Thyroid gland (tissue), 4 donors: ENCODE data around the gene NAALADL2.

Experiments used
- POLR2A ChIP-seq, 2 donors: fragments of 450-650 bp; IDR thresholded peaks; one replicate each; pipeline ENCODE4 v1.6.1; 2017; ENCODE audit warnings: antibody characterized with exemption in 2 of 2, mild to moderate bottlenecking in 2 of 2, moderate library complexity in 1 of 2
- TF ChIP-seq, protein P1 (sequence below), 6 experiments: fragments of 200-600 bp in 3 of 6; fragments of 450-650 bp in 3 of 6; sonication (generic) in 3 of 6; IDR thresholded peaks; one replicate each; pipeline ENCODE4 v1.5.1; 2016 to 2019; ENCODE audit warnings: antibody characterized with exemption in 6 of 6, mild to moderate bottlenecking in 2 of 6, inconsistent platforms in 1 of 6, moderate library complexity in 1 of 6

DNA sequence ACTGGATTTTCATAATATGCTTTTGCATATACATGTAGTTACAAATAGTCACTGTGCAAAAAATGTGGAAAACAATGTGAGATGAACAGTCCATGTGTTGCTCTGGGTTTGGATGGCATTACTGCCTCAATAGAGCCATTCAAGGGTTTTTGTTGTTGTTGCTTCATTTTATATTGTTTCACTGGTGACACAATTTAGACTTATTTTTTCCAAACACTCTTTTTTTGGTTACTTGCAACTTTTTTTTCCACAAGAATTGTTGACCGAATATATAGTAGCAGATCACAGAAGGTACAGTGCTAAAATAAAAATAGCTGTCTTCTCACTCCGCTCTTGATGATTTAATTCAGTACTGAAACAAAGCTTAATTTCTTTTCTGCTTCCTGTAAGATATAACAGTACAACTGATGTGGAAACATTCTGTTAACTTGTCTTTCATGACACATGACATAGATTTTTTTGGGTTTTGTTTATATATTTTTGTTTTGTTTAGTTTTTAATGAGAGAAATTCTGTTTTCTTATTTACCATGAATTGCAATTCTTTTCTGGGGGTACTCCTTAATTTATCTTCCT lies 618.6 kb downstream of the NAALADL2 start:
- TF ChIP-seq POLR2A (IDR thresholded peaks at IDR 0.05): no peak
- TF ChIP-seq, protein P1, sequence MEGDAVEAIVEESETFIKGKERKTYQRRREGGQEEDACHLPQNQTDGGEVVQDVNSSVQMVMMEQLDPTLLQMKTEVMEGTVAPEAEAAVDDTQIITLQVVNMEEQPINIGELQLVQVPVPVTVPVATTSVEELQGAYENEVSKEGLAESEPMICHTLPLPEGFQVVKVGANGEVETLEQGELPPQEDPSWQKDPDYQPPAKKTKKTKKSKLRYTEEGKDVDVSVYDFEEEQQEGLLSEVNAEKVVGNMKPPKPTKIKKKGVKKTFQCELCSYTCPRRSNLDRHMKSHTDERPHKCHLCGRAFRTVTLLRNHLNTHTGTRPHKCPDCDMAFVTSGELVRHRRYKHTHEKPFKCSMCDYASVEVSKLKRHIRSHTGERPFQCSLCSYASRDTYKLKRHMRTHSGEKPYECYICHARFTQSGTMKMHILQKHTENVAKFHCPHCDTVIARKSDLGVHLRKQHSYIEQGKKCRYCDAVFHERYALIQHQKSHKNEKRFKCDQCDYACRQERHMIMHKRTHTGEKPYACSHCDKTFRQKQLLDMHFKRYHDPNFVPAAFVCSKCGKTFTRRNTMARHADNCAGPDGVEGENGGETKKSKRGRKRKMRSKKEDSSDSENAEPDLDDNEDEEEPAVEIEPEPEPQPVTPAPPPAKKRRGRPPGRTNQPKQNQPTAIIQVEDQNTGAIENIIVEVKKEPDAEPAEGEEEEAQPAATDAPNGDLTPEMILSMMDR (IDR thresholded peaks at IDR 0.05): no peak
